ENCODE data around the gene IFNA8.

GRCh38 chr9:21385131-21385670, 23.7 kb upstream of the IFNA8 start, which contains the start of gene IFNA2:
- TF ChIP-seq CTCF (IDR thresholded peaks at IDR 0.05; ENCODE audit: low read depth, low read length) (no peak), EZH2phosphoT487 (IDR thresholded peaks at IDR 0.05; ENCODE audit: low read depth) (no peak)

All from OCI-LY3 (cell line).